Testis (tissue), 3 donors: ENCODE results near the gene IL1B. TPM values are rescaled to one million over a fixed set of nuclear protein-coding genes. Genes with fewer than 3 reads are reported as not detected.

Source experiments
- DNase-seq: peaks from one replicate; pipeline ENCODE4 v3.0.0-alpha.2; 2019
- H3K27ac ChIP-seq, 2 donors: fragments of 200-600 bp; sonication (generic); one replicate each; pipeline ENCODE4 v1.5.1; 2019
- H3K27me3 ChIP-seq: fragments of 200-600 bp; sonication (generic); one replicate; pipeline ENCODE4 v1.5.1; 2019
- H3K36me3 ChIP-seq: fragments of 200-600 bp; sonication (generic); one replicate; pipeline ENCODE4 v1.5.1; 2017; ENCODE audit warnings: low read depth; ENCODE audit errors: missing control alignments
- H3K4me1 ChIP-seq: fragments of 200-600 bp; sonication (generic); one replicate; pipeline ENCODE4 v1.5.1; 2019
- H3K4me3 ChIP-seq, 2 donors: fragments of 200-600 bp; sonication (generic); one replicate each; pipeline ENCODE4 v1.5.1; 2017 to 2019
- H3K9me3 ChIP-seq: fragments of 200-600 bp; sonication (generic); one replicate; pipeline ENCODE4 v1.5.1; 2017
- CTCF ChIP-seq, 3 experiments: fragments of 450-650 bp in 2 of 3; fragments of 200-600 bp in 1 of 3; sonication (generic) in 1 of 3; IDR thresholded peaks; one replicate each; pipeline ENCODE4 v1.5.1; 2016 to 2019; ENCODE audit warnings: antibody characterized with exemption in 3 of 3, mild to moderate bottlenecking in 2 of 3, moderate library complexity in 1 of 3
- POLR2A ChIP-seq: fragments of 450-650 bp; IDR thresholded peaks from one replicate; pipeline ENCODE4 v1.6.1; 2017; ENCODE audit warnings: antibody characterized with exemption, mild to moderate bottlenecking, moderate library complexity
- WGBS, 2 donors: methylation state at CpG; one replicate each; pipeline ENCODE4 v1.1.5; 2018; 5-methylcytosine and 5-hydroxymethylcytosine counted together
- intact Hi-C: fragments of 100-400 bp; cut with DNase I; formaldehyde crosslinking; loops from one replicate; pipeline ENCODE4 v1.15.1; 2023; ENCODE audit warnings: low total_unique reads
- polyA plus RNA-seq: library from polyadenylated mRNA; stranded (reverse); fragments of 350-450 nt; fragmentation: Illumina TruSeq; extraction: RNeasy Lipid Tissue Mini Kit (QIAGEN cat#74804); gene quantifications from one replicate; pipeline ENCODE4 v1.2.3, GENCODE V29; 2014; ENCODE audit warnings: low read depth, low replicate concordance; ENCODE audit not compliant: insufficient read depth
- total RNA-seq, 2 donors: library from RNA; depleted of rRNA; stranded (reverse); fragments of >200 nt; gene quantifications; one replicate each; pipeline ENCODE4 v1.2.3, GENCODE V29; 2016

The IL1B gene
- total and polyA plus RNA-seq, 3 donors from 2014 or later: 0.62 to 1.8 (median 0.63) TPM

- peaks cover 30% of the 10 kb centered on the region for H3K4me1 ChIP-seq
- WGBS, 2 donors: 41 to 44% methylated on average over 2 of the region's 2 CpGs
- no peaks in the 10 kb centered on the region for H3K27me3 ChIP-seq
- no peak overlapping the region for H3K4me3 ChIP-seq
- H3K27ac ChIP-seq: peak overlapping the region; percentile 69 to 81
- DNase-seq: no peak
- intact Hi-C loops: no loop called here
- H3K36me3 ChIP-seq: no peaks in the 10 kb centered on the region
- TF ChIP-seq CTCF (IDR thresholded peaks at IDR 0.05) (no peak), POLR2A (no peak)
- no peaks in the 10 kb centered on the region for H3K9me3 ChIP-seq
Measured at GRCh38 chr2:112814278-112814677, 22.3 kb downstream of the IL1B start.

- intact Hi-C loops: no loop called here
- peak overlapping the region; percentile 69 to 81 for H3K27ac ChIP-seq
- H3K27me3 ChIP-seq: no peaks in the 10 kb centered on the region
- TF ChIP-seq CTCF (IDR thresholded peaks at IDR 0.05): no peak
- no peak for TF ChIP-seq POLR2A
- DNase-seq: peak; percentile 76
- peaks cover 30% of the 10 kb centered on the region for H3K4me1 ChIP-seq
- 60 to 71% methylated on average over 10 of the region's 10 CpGs for WGBS, 2 donors
- no peaks in the 10 kb centered on the region for H3K36me3 ChIP-seq
- no peaks in the 10 kb centered on the region for H3K9me3 ChIP-seq
- H3K4me3 ChIP-seq: no peak overlapping the region
Measured at GRCh38 chr2:112813280-112813966, 23.2 kb downstream of the IL1B start.

GRCh38 chr2:112812318-112813267 lies 24.0 kb downstream of the IL1B start:
- Histone ChIP-seq H3K4me1 (peaks cover 30% of the 10 kb centered on the region), H3K27ac (peak overlapping the region; percentile 69 to 81), H3K4me3 (no peak overlapping the region), H3K27me3 (no peaks in the 10 kb centered on the region), H3K36me3 (no peaks in the 10 kb centered on the region), H3K9me3 (no peaks in the 10 kb centered on the region)
- TF ChIP-seq POLR2A (no peak), CTCF (IDR thresholded peaks at IDR 0.05) (no peak)
- no peak for DNase-seq
- 49 to 62% methylated on average over 14 of the region's 14 CpGs for WGBS, 2 donors
- intact Hi-C loops: no loop called here

- Histone ChIP-seq H3K27me3 (no peaks in the 10 kb centered on the region), H3K36me3 (no peaks in the 10 kb centered on the region), H3K27ac (peak overlapping the region; percentile 69 to 81), H3K4me3 (no peak overlapping the region), H3K4me1 (peaks cover 30% of the 10 kb centered on the region), H3K9me3 (no peaks in the 10 kb centered on the region)
- no peak for TF ChIP-seq CTCF (IDR thresholded peaks at IDR 0.05)
- TF ChIP-seq POLR2A: no peak
- intact Hi-C loops: no loop called here
- WGBS, 2 donors: 53 to 63% methylated on average over 7 of the region's 7 CpGs
- DNase-seq: no peak
Measured at GRCh38 chr2:112811841-112812306, 24.7 kb downstream of the IL1B start.
